Measurements from ENCODE around the gene SLC25A19. TPM values are rescaled to one million over a fixed set of nuclear protein-coding genes. Genes with fewer than 3 reads are reported as not detected.
A peak's percentile ranks its signal among the peaks of the same experiment; 100 is the strongest.
"Not testable (repeated sequence)": the region's sequence is repeated elsewhere in the genome, so short reads cannot be mapped to it uniquely, and the experiment has no call there.

SLC25A19 gene
- total RNA-seq, 6 experiments from 2014 or later = 5.7 to 14.6 (median 7.1) TPM

DNA sequence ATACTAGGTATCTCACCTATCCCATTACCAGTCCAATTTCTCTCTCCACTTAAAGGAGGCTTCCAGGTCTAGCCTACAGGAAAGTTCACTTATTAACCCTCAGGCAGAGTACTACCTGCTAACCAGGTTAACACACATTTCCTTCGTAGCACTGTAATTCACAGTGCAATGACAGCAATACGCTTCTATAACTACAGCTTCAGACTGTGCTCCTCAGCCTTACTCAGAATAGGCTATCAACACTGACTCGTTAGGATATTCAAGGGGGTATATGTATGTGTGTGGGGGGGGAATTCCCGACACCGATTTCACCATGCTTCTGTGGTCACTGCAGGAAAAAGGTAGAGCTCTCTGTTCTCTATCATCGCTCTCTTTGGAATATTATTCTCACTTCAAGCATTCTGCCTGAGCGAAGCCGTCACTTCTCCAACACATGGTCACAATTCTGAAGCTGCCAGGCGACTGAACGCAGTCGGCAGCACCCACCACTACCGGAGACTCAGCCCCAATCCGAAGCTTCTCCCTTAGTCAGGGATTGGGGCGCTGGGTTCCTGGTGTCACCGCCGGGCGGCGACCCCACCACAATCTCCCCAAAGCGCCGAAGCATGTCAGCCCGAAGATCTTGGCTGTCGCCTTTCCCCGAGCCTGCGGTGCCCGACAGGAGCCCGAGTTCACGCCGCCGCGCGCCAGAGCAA lies 28.4 kb downstream of the SLC25A19 start:
- no peaks in the 10 kb centered on the region for H3K9me3 Mint-ChIP-seq
- peak overlapping the region; percentile 100 for H3K27ac Mint-ChIP-seq
- no peak for DNase-seq
- H3K36me3 Mint-ChIP-seq (ENCODE audit: low read depth) = peaks cover 7% of the 10 kb centered on the region
- H3K27me3 Mint-ChIP-seq (ENCODE audit: insufficient read depth) = no peaks in the 10 kb centered on the region; the same call in 1 of the 2 replicates
- peaks cover 58% of the 10 kb centered on the region for H3K4me1 Mint-ChIP-seq (ENCODE audit: low read depth)
- H3K4me3 Mint-ChIP-seq = peak overlapping the region; percentile 100
- TF ChIP-seq, protein P1, sequence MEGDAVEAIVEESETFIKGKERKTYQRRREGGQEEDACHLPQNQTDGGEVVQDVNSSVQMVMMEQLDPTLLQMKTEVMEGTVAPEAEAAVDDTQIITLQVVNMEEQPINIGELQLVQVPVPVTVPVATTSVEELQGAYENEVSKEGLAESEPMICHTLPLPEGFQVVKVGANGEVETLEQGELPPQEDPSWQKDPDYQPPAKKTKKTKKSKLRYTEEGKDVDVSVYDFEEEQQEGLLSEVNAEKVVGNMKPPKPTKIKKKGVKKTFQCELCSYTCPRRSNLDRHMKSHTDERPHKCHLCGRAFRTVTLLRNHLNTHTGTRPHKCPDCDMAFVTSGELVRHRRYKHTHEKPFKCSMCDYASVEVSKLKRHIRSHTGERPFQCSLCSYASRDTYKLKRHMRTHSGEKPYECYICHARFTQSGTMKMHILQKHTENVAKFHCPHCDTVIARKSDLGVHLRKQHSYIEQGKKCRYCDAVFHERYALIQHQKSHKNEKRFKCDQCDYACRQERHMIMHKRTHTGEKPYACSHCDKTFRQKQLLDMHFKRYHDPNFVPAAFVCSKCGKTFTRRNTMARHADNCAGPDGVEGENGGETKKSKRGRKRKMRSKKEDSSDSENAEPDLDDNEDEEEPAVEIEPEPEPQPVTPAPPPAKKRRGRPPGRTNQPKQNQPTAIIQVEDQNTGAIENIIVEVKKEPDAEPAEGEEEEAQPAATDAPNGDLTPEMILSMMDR (IDR thresholded peaks at IDR 0.05) = peak; percentile 54

DNA sequence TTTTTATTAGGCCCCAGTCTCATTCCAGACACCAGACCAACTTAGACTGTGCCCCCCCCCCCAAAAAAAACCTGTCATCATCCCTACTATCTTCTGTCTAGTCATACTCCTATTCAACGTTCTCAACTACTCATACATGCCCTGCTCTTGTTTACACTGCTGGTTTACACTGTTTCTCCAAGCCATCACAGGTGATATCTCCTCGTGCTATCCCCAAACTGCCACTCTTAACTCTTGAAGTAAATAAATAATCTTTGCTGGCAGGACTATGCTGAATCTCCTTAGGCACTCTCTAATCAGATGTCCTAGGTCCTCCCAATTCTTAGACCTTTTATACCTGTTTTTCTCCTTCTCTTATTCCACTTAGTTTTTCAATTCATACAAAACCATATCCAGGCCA lies 32.0 kb downstream of the SLC25A19 start:
- peaks cover 52% of the 10 kb centered on the region for H3K4me1 Mint-ChIP-seq (ENCODE audit: low read depth)
- DNase-seq; H3K9me3 Mint-ChIP-seq; H3K27ac Mint-ChIP-seq; H3K36me3 Mint-ChIP-seq (ENCODE audit: low read depth); H3K27me3 Mint-ChIP-seq (ENCODE audit: insufficient read depth); H3K4me3 Mint-ChIP-seq: not testable (repeated sequence)

DNA sequence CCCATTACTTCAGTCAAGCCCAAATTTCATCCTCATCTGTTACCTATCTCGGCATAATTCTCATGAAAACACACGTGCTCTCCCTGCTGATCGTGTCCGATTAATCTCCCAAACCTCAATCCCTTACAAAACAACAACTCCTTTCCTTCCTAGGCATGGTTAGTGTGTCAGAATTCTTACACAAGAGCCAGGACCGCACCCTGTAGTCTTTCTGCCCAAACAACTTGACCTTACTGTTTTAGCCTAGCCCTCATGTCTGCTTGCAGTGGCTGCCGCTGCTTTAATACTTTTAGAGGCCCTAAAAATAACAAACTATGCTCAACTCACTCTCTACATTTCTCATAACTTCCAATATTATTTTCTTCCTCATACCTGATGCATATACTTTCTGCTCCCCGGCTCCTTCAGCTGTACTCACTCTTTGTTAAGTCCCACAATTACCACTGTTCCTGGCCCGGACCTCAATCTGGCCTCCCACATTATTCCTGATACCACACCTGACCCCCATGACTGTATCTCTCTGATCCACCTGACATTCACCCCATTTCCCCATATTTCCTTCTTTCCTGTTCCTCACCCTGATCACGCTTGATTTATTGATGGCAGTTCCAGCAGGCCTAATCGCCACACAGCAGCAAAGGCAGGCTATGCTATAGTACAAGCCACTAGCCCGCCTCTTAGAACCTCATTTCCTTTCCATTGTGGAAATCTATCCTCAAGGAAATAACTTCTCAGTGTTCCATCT lies 33.1 kb downstream of the SLC25A19 start:
- not testable (repeated sequence) for H3K36me3 Mint-ChIP-seq (ENCODE audit: low read depth); H3K27me3 Mint-ChIP-seq (ENCODE audit: insufficient read depth); DNase-seq; H3K4me3 Mint-ChIP-seq; H3K9me3 Mint-ChIP-seq
- H3K27ac Mint-ChIP-seq = peak overlapping the region; percentile 18; the same call in 1 of the 2 replicates
- H3K4me1 Mint-ChIP-seq (ENCODE audit: low read depth) = peaks cover 49% of the 10 kb centered on the region

DNA sequence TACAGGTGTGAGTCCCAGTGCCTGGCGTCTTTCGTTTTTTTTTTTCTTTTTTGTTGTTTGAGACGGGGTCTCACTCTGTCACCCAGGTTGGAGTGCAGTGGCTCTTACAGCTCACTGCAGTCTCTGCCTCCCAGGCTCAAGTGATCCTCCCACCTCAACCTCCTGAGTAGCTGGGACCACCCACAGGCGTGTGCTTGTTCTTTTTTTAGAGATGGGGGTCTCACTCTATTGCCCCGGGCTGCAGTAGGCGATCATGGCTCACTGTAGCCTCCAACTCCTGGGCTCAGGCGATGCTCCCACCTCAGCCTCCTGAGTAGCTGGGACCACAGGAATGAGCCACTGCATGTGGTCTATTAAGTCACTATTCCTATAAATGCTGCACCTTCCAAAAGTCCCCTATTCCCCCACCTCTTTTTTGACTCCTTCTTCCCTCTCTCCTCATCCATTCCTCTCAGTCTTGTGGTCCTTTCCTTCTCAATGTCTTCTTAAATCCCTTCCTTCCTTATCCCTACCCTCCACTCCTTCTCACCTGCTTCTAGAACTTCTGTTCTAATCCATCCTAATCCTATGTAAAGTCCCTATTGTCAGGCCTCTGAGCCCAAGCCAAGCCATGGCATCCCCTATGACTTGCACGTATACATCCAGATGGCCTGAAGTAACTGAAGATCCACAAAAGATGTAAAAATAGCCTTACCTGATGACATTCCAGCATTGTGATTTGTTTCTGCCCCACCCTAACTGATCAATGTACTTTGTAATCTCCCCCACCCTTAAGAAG lies 37.0 kb downstream of the SLC25A19 start:
- H3K4me3 Mint-ChIP-seq = no peak overlapping the region
- no peaks in the 10 kb centered on the region; the same call in 1 of the 2 replicates for H3K36me3 Mint-ChIP-seq (ENCODE audit: low read depth)
- H3K27me3 Mint-ChIP-seq (ENCODE audit: insufficient read depth) = no peaks in the 10 kb centered on the region; the same call in 1 of the 2 replicates
- H3K4me1 Mint-ChIP-seq (ENCODE audit: low read depth) = peaks cover 23% of the 10 kb centered on the region
- DNase-seq = no peak
- TF ChIP-seq, protein P1 (IDR thresholded peaks at IDR 0.05) = no peak
- H3K27ac Mint-ChIP-seq = no peak overlapping the region; the same call in 1 of the 2 replicates
- H3K9me3 Mint-ChIP-seq = no peaks in the 10 kb centered on the region

DNA sequence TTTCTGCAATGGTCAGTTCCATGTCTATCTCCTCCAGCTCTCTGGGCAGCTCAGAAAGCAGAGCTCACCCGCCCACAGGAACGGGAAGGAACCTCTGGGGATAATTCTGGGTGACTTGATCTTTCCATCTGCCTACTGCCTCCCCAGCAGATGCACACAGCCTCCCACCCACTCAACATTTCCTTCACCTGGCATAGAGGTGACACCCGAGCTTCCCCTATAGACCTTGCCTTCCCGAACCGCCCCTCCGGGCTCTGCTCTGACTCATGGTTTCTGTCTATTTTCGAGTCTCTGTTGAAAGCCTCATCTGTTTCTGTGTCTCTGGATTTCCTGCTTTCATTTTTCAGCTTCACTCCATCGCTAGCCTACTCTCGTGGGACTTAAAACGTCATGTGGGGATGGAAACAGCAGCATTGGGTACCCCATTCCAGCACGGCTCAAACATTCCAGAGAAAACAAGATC lies 39.2 kb downstream of the SLC25A19 start:
- H3K36me3 Mint-ChIP-seq (ENCODE audit: low read depth) = no peaks in the 10 kb centered on the region; the same call in 1 of the 2 replicates
- H3K4me1 Mint-ChIP-seq (ENCODE audit: low read depth) = peaks cover 11% of the 10 kb centered on the region
- H3K27ac Mint-ChIP-seq = peak overlapping the region; percentile 36; the same call in 1 of the 2 replicates
- H3K4me3 Mint-ChIP-seq = peak overlapping the region; percentile 13; the same call in 1 of the 2 replicates
- TF ChIP-seq, protein P1 (IDR thresholded peaks at IDR 0.05) = no peak
- H3K27me3 Mint-ChIP-seq (ENCODE audit: insufficient read depth) = no peaks in the 10 kb centered on the region; the same call in 1 of the 2 replicates
- H3K9me3 Mint-ChIP-seq = no peaks in the 10 kb centered on the region
- DNase-seq = no peak

DNA sequence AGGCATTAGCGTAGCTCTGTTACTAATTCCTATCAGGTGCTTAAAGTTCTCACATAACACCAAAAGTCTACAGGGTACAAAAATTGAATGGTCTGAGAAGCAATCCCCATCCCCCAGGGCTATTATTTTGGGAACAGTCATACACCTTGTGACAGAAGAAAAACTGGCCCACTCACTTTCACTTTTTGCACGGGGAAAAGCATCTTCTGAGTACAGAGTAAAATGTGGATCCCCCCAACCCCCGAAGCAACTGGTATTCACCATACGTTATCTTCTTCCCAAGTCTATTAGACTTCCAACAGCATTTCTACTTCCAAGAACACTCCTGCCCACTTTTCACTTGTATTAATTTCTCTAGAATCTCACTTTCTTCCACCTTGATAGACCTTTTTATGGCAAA lies 39.7 kb downstream of the SLC25A19 start:
- Mint-ChIP-seq H3K4me1 (ENCODE audit: low read depth) (peaks cover 11% of the 10 kb centered on the region), H3K36me3 (ENCODE audit: low read depth) (no peaks in the 10 kb centered on the region; the same call in 1 of the 2 replicates), H3K4me3 (no peak overlapping the region), H3K27ac (peak overlapping the region; percentile 36; the same call in 1 of the 2 replicates), H3K9me3 (no peaks in the 10 kb centered on the region), H3K27me3 (ENCODE audit: insufficient read depth) (no peaks in the 10 kb centered on the region; the same call in 1 of the 2 replicates)
- TF ChIP-seq, protein P1 (IDR thresholded peaks at IDR 0.05) = no peak
- no peak for DNase-seq
